Neural progenitor cell (in vitro differentiated cells): ENCODE measurements around the gene C11orf52. TPM values are rescaled to one million over a fixed set of nuclear protein-coding genes. Genes with fewer than 3 reads are reported as not detected.
A peak's percentile ranks its signal among the peaks of the same experiment; 100 is the strongest.

Source experiments
- DNase-seq: peaks from one replicate; pipeline ENCODE4 v3.0.0-alpha.2; 2016; ENCODE audit warnings: low spot score
- H2AFZ ChIP-seq: fragments of 200-600 bp; sonication (generic); replicated peaks from 2 replicates; pipeline ENCODE4 v1.6.1; 2016; ENCODE audit warnings: antibody characterized with exemption
- H3F3A ChIP-seq: fragments of 200-600 bp; sonication (generic); 2 replicates; pipeline ENCODE4 v1.6.1; 2016; ENCODE audit warnings: antibody characterized with exemption, low read depth
- H3K27ac ChIP-seq: fragments of 200-600 bp; sonication (generic); 2 replicates; pipeline ENCODE4 v1.5.1; 2016; ENCODE audit warnings: mild to moderate bottlenecking
- H3K27me3 ChIP-seq: fragments of 200-600 bp; sonication (generic); 2 replicates; pipeline ENCODE4 v1.6.1; 2016; ENCODE audit warnings: mild to moderate bottlenecking, moderate library complexity
- H3K36me3 ChIP-seq: fragments of 200-600 bp; sonication (generic); 2 replicates; pipeline ENCODE4 v1.5.1; 2016
- H3K4me1 ChIP-seq: fragments of 200-600 bp; sonication (generic); 2 replicates; pipeline ENCODE4 v1.6.1; 2016; ENCODE audit warnings: mixed run types
- H3K4me2 ChIP-seq: fragments of 200-600 bp; sonication (generic); 2 replicates; pipeline ENCODE4 v1.6.1; 2016
- H3K4me3 ChIP-seq: fragments of 200-600 bp; sonication (generic); 2 replicates; pipeline ENCODE4 v1.5.1; 2016
- H3K79me2 ChIP-seq: fragments of 200-600 bp; sonication (generic); 2 replicates; pipeline ENCODE4 v1.6.1; 2016; ENCODE audit warnings: low read depth
- H3K9ac ChIP-seq: fragments of 200-600 bp; sonication (generic); 2 replicates; pipeline ENCODE4 v1.6.1; 2016
- H3K9me3 ChIP-seq: fragments of 200-600 bp; sonication (generic); 2 replicates; pipeline ENCODE4 v1.5.1; 2016; ENCODE audit warnings: low read depth
- H4K20me1 ChIP-seq: fragments of 200-600 bp; sonication (generic); 2 replicates; pipeline ENCODE4 v1.6.1; 2016; ENCODE audit warnings: low read depth
- H3K27ac Mint-ChIP-seq: 3 replicates; pipeline ENCODE4 v1.8.0; 2021; ENCODE audit warnings: mixed read lengths
- H3K27me3 Mint-ChIP-seq: 2 replicates; pipeline ENCODE4 v1.8.0; 2022; ENCODE audit warnings: low read depth, mild to moderate bottlenecking, inconsistent platforms, moderate library complexity, mixed read lengths; ENCODE audit not compliant: insufficient read depth
- H3K36me3 Mint-ChIP-seq: 3 replicates; pipeline ENCODE4 v1.8.0; 2021; ENCODE audit warnings: mixed read lengths
- H3K4me1 Mint-ChIP-seq: 3 replicates; pipeline ENCODE4 v1.8.0; 2021; ENCODE audit warnings: mixed read lengths
- H3K4me3 Mint-ChIP-seq: 3 replicates; pipeline ENCODE4 v1.8.0; 2021; ENCODE audit warnings: mild to moderate bottlenecking, moderate library complexity, mixed read lengths
- H3K9me3 Mint-ChIP-seq: 3 replicates; pipeline ENCODE4 v1.8.0; 2020; ENCODE audit warnings: mixed read lengths
- EZH2 ChIP-seq: fragments of 200-600 bp; sonication (generic); IDR thresholded peaks from 2 replicates; pipeline ENCODE4 v1.6.1; 2017; ENCODE audit warnings: antibody characterized with exemption, mild to moderate bottlenecking, moderate library complexity
- EZH2phosphoT487 ChIP-seq: fragments of 200-600 bp; sonication (generic); IDR thresholded peaks from 2 replicates; pipeline ENCODE4 v1.6.1; 2017; ENCODE audit warnings: antibody characterized with exemption
- total RNA-seq: library from RNA; depleted of rRNA; stranded (reverse); fragments of >200 nt; gene quantifications from 2 replicates; pipeline ENCODE4 v1.2.3, GENCODE V29; 2015; ENCODE audit warnings: low replicate concordance
- TF ChIP-seq, protein P1 (sequence below): fragments of 200-600 bp; sonication (generic); IDR thresholded peaks from 2 replicates; pipeline ENCODE4 v1.5.1; 2017; ENCODE audit warnings: antibody characterized with exemption, mild to moderate bottlenecking

C11orf52 gene
- total RNA-seq, 1 donor from 2014 or later = not detected

DNA sequence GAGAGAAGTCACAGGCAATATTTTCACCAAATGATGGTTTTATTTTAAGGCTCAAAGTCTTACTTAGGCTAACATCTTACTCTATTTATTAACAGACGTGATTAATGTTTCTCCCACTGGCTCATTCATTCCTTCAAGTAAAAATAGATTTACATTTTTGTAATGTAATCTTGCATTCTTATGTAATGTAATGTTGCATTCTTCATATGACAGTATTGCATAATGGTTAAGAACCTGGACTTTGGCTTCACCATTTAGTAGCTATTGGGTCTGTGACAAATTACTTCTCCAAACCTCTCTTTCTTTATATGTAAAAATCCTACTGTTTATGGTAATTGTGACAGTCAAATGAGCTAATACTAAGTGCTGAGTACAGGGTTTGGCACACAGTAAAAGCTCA, 15.2 kb downstream of the C11orf52 start:
- no peak for TF ChIP-seq EZH2
- no peak for TF ChIP-seq EZH2phosphoT487
- TF ChIP-seq, protein P1, sequence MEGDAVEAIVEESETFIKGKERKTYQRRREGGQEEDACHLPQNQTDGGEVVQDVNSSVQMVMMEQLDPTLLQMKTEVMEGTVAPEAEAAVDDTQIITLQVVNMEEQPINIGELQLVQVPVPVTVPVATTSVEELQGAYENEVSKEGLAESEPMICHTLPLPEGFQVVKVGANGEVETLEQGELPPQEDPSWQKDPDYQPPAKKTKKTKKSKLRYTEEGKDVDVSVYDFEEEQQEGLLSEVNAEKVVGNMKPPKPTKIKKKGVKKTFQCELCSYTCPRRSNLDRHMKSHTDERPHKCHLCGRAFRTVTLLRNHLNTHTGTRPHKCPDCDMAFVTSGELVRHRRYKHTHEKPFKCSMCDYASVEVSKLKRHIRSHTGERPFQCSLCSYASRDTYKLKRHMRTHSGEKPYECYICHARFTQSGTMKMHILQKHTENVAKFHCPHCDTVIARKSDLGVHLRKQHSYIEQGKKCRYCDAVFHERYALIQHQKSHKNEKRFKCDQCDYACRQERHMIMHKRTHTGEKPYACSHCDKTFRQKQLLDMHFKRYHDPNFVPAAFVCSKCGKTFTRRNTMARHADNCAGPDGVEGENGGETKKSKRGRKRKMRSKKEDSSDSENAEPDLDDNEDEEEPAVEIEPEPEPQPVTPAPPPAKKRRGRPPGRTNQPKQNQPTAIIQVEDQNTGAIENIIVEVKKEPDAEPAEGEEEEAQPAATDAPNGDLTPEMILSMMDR = no peak
- no peak for DNase-seq
- Histone ChIP-seq H3K27ac (no peak overlapping the region), H3K36me3 (no peaks in the 10 kb centered on the region), H3F3A (peaks cover 37% of the 10 kb centered on the region), H3K9me3 (no peaks in the 10 kb centered on the region), H3K4me2 (no peak overlapping the region), H3K4me3 (no peak overlapping the region), H3K27me3 (no peaks in the 10 kb centered on the region), H3K4me1 (peaks cover 30% of the 10 kb centered on the region), H3K9ac (no peak overlapping the region), H3K79me2 (no peaks in the 10 kb centered on the region), H2AFZ (no peak overlapping the region), H4K20me1 (no peaks in the 10 kb centered on the region)
- H3K27me3 Mint-ChIP-seq = peaks cover 2% of the 10 kb centered on the region
- H3K4me1 Mint-ChIP-seq = peaks cover 44% of the 10 kb centered on the region
- H3K9me3 Mint-ChIP-seq = no peaks in the 10 kb centered on the region
- H3K4me3 Mint-ChIP-seq = no peak overlapping the region
- H3K36me3 Mint-ChIP-seq = no peaks in the 10 kb centered on the region
- no peak overlapping the region for H3K27ac Mint-ChIP-seq

DNA sequence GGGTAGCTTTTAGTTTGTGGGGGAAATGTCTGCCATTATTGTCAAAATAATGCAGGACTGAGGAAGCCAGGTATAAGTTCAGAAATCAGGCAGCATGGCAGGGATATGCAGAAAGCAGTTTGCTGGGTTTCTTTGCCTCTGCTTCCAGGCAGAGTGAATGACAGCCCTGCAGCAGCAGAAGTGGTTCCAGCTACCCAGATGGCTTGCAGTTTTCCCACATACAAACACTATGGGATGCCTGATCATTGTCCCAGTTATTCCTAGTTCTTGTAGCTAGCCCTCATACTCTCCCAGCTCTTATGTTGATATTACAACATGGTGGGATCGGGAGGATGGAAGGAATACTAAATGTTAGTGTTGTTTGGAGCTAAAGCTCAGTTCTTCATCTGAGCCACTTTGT, 15.6 kb downstream of the C11orf52 start:
- Mint-ChIP-seq H3K27me3 (peaks cover 2% of the 10 kb centered on the region), H3K9me3 (no peaks in the 10 kb centered on the region), H3K27ac (no peak overlapping the region), H3K4me1 (peaks cover 49% of the 10 kb centered on the region), H3K36me3 (no peaks in the 10 kb centered on the region), H3K4me3 (no peak overlapping the region)
- no peak overlapping the region for H3K4me3 ChIP-seq
- no peaks in the 10 kb centered on the region for H3K9me3 ChIP-seq
- no peaks in the 10 kb centered on the region for H3K36me3 ChIP-seq
- DNase-seq = no peak
- no peak overlapping the region for H3K27ac ChIP-seq
- no peak overlapping the region for H3K9ac ChIP-seq
- H3K4me2 ChIP-seq = no peak overlapping the region
- H3K4me1 ChIP-seq = peaks cover 34% of the 10 kb centered on the region
- no peaks in the 10 kb centered on the region for H3K27me3 ChIP-seq
- no peak overlapping the region for H2AFZ ChIP-seq
- no peaks in the 10 kb centered on the region for H3K79me2 ChIP-seq
- H4K20me1 ChIP-seq = no peaks in the 10 kb centered on the region
- TF ChIP-seq EZH2phosphoT487 (no peak), EZH2 (no peak)
- TF ChIP-seq, protein P1 = no peak
- peaks cover 37% of the 10 kb centered on the region for H3F3A ChIP-seq

DNA sequence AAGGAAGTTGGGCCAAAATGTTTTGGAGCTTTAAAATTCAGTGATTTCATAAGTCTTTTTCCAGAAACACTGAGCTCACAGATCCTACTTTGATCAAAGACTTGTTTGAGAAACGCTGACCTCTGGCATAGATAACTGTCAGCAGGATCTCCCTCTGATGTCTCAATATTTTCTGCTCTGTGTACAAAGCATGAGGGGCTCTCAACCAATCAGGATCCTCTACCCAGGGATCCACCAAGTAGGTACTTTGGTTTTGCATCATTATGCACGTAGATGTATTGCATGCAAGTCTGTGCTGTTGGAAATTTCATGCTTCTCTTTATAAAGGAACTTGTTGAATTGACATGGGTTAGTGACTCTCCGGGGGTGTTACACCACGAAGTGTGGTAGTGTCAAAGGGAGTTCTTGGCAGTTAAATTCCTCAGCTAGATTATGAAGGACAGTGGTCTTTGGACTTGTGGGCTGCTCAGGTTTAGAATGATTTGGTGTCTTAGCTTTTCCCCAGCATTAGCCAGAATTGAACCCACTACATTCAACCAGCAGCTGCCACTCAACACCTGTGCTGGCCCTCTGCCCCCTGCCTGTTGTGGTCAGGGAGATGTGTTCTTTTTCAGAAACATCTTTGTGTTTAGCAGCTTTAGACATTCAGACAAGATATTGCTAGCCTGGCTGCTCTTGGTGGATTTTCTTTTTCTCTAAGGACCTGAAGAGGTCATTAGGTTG, 16.8 kb downstream of the C11orf52 start:
- H3K27ac ChIP-seq = no peak overlapping the region
- H3K36me3 Mint-ChIP-seq = no peaks in the 10 kb centered on the region
- no peak overlapping the region for H2AFZ ChIP-seq
- TF ChIP-seq, protein P1 = no peak
- TF ChIP-seq EZH2 (no peak), EZH2phosphoT487 (no peak)
- peaks cover 37% of the 10 kb centered on the region for H3F3A ChIP-seq
- H3K9ac ChIP-seq = no peak overlapping the region
- no peaks in the 10 kb centered on the region for H3K9me3 ChIP-seq
- H3K4me3 ChIP-seq = no peak overlapping the region
- H3K27me3 Mint-ChIP-seq = peaks cover 2% of the 10 kb centered on the region
- H3K36me3 ChIP-seq = no peaks in the 10 kb centered on the region
- H3K4me2 ChIP-seq = peak overlapping the region; percentile 89
- peaks cover 35% of the 10 kb centered on the region for H3K4me1 ChIP-seq
- no peaks in the 10 kb centered on the region for H3K79me2 ChIP-seq
- peak overlapping the region; percentile 84 for H3K4me3 Mint-ChIP-seq
- H3K27ac Mint-ChIP-seq = no peak overlapping the region
- H3K27me3 ChIP-seq = no peaks in the 10 kb centered on the region
- no peak for DNase-seq
- peaks cover 53% of the 10 kb centered on the region for H3K4me1 Mint-ChIP-seq
- no peaks in the 10 kb centered on the region for H3K9me3 Mint-ChIP-seq
- no peaks in the 10 kb centered on the region for H4K20me1 ChIP-seq
